HCT116 (cell line): Measurements from ENCODE around the gene STK32C. TPM values are rescaled to one million over a fixed set of nuclear protein-coding genes. Genes with fewer than 3 reads are reported as not detected.

Experiments
- ATAC-seq: fragments of 200-7000 bp; cut with Tn5 transposase; 2 replicates; pipeline ENCODE4 v1.9.1; 2020; ENCODE audit warnings: mild to moderate bottlenecking, moderate library complexity
- BruUV-seq: library from RNA; stranded (reverse); fragments of 400-500 nt; replicated peaks from 2 replicates; lab custom pipeline; 2021; lab: Mats Ljungman, UMichigan
- CTCF ChIA-PET: fragments of 300-600 bp; sonication (Branson Sonifier 250); formaldehyde crosslinking; loops from one replicate; lab custom pipeline; 2021; ENCODE audit warnings: antibody characterized with exemption; lab: Charles Lee
- POLR2A ChIA-PET: fragments of 300-600, 350-600 bp; sonication (Branson Sonifier 250); formaldehyde crosslinking; loops from one replicate; lab custom pipeline; 2021; ENCODE audit warnings: antibody characterized with exemption; lab: Charles Lee
- RAD21 ChIA-PET, 2 experiments: fragments of 300-600 bp; sonication (Branson Sonifier 250); formaldehyde crosslinking; loops; one replicate each; lab custom pipeline; 2023; ENCODE audit warnings: low total read pairs in 2 of 2; ENCODE audit not compliant: uncharacterized antibody in 2 of 2, unreplicated experiment in 2 of 2, low non-redundant PET in 1 of 2; lab: Charles Lee
- DNase-seq: peaks from one replicate; pipeline ENCODE4 v3.0.0-alpha.2; 2010; ENCODE audit warnings: low read depth, low spot score
- H2AFZ ChIP-seq: fragments of 200-600 bp; shearing (Covaris generic), sonication (generic); 2 replicates; pipeline ENCODE4 v1.6.1; 2017; ENCODE audit warnings: low read depth, mixed run types, mixed read lengths, antibody characterized with exemption, low read length; ENCODE audit not compliant: poor library complexity, severe bottlenecking
- H3K27ac ChIP-seq: 2 replicates; pipeline ENCODE4 v1.5.1; 2012; ENCODE audit warnings: low read depth, low read length
- H3K27me3 ChIP-seq: fragments of 200-600 bp; sonication (generic); 2 replicates; pipeline ENCODE4 v1.6.1; 2016; ENCODE audit warnings: mixed run types, low read length, mixed read lengths; ENCODE audit not compliant: insufficient read depth
- H3K36me3 ChIP-seq, 2 experiments: fragments of 200-500 bp in 1 of 2; fragments of 200-600 bp in 1 of 2; sonication (Bioruptor generic) in 1 of 2; sonication (generic) in 1 of 2; 2 replicates each; pipeline versions ENCODE4 v1.5.1 to v1.6.1; 2014 to 2016; ENCODE audit warnings: low read length in 2 of 2, inconsistent platforms in 1 of 2, mixed read lengths in 1 of 2, mixed run types in 1 of 2; ENCODE audit not compliant: insufficient read depth in 2 of 2, control insufficient read depth in 1 of 2
- H3K4me1 ChIP-seq, 2 experiments: fragments of 200-600 bp in 1 of 2; sonication (generic) in 1 of 2; 2 replicates each; pipeline versions ENCODE4 v1.5.1 to v1.6.1; 2012 to 2017; ENCODE audit warnings: low read length in 2 of 2, inconsistent platforms in 1 of 2, mild to moderate bottlenecking in 1 of 2, mixed read lengths in 1 of 2, mixed run types in 1 of 2, moderate library complexity in 1 of 2; ENCODE audit not compliant: insufficient read depth in 2 of 2, control insufficient read depth in 1 of 2
- H3K4me2 ChIP-seq: fragments of 200-600 bp; sonication (generic); 2 replicates; pipeline ENCODE4 v1.6.1; 2017; ENCODE audit warnings: mixed run types, low read length, mixed read lengths
- H3K4me3 ChIP-seq, 2 experiments: fragments of 200-600 bp in 1 of 2; sonication (generic) in 1 of 2; replicated peaks in 1 of 2; 2 replicates each; pipeline ENCODE4 v1.5.1; 2011 to 2016; ENCODE audit warnings: low read length in 2 of 2, control low read depth in 1 of 2, low read depth in 1 of 2, mild to moderate bottlenecking in 1 of 2, mixed read lengths in 1 of 2, mixed run types in 1 of 2
- H3K79me2 ChIP-seq: fragments of 200-600 bp; sonication (generic); 2 replicates; pipeline ENCODE4 v1.6.1; 2017; ENCODE audit warnings: mild to moderate bottlenecking, mixed run types, low read length, moderate library complexity, mixed read lengths; ENCODE audit not compliant: insufficient read depth
- H3K9ac ChIP-seq: fragments of 200-600 bp; sonication (generic); 2 replicates; pipeline ENCODE4 v1.6.1; 2016; ENCODE audit warnings: low read length, mixed read lengths
- H3K9me2 ChIP-seq: fragments of 200-600 bp; sonication (generic), shearing (Covaris generic); 2 replicates; pipeline ENCODE4 v1.6.1; 2017; ENCODE audit warnings: mixed run types, mild to moderate bottlenecking, moderate library complexity; ENCODE audit not compliant: insufficient read depth
- H3K9me3 ChIP-seq, 2 experiments: fragments of 200-500 bp in 1 of 2; fragments of 200-600 bp in 1 of 2; sonication (Bioruptor generic) in 1 of 2; sonication (generic) in 1 of 2; 2 replicates each; pipeline ENCODE4 v1.6.1; 2014 to 2017; ENCODE audit warnings: low read length in 2 of 2, mixed read lengths in 2 of 2, inconsistent platforms in 1 of 2, low read depth in 1 of 2, mild to moderate bottlenecking in 1 of 2, mixed run types in 1 of 2, moderate library complexity in 1 of 2; ENCODE audit not compliant: control insufficient read depth in 1 of 2, insufficient read depth in 1 of 2
- H4K20me1 ChIP-seq: fragments of 200-600 bp; sonication (generic), shearing (Covaris generic); 2 replicates; pipeline ENCODE4 v1.6.1; 2017; ENCODE audit warnings: mixed run types, mild to moderate bottlenecking, moderate library complexity; ENCODE audit not compliant: insufficient read depth
- CBX3 ChIP-seq: IDR thresholded peaks from 2 replicates; pipeline ENCODE4 v1.6.1; 2012; ENCODE audit warnings: low read depth
- EZH2phosphoT487 ChIP-seq: fragments of 200-600 bp; IDR thresholded peaks from 2 replicates; pipeline ENCODE4 v1.6.1; 2018; ENCODE audit warnings: antibody characterized with exemption, borderline replicate concordance
- SRF ChIP-seq: IDR thresholded peaks from 2 replicates; pipeline ENCODE4 v1.6.1; 2012; ENCODE audit warnings: low read depth
- TCF7L2 ChIP-seq: IDR thresholded peaks from 2 replicates; pipeline ENCODE4 v1.7.0; 2011; ENCODE audit warnings: borderline replicate concordance, inconsistent platforms; ENCODE audit not compliant: insufficient read depth, insufficient read length; ENCODE audit errors: extremely low read depth
- ZBTB33 ChIP-seq: IDR thresholded peaks from 2 replicates; pipeline ENCODE4 v1.6.1; 2011; ENCODE audit warnings: mild to moderate bottlenecking, low read length, moderate library complexity; ENCODE audit not compliant: insufficient replicate concordance; ENCODE audit errors: extremely low read depth
- intact Hi-C: fragments of 100-400 bp; cut with micrococcal nuclease; formaldehyde crosslinking; loops from 2 replicates; pipeline ENCODE4 v1.10.0; 2022
- total RNA-seq: library from RNA; stranded (reverse); gene quantifications from one replicate; pipeline ENCODE4 v1.2.1, GENCODE V29; 2021; ENCODE audit not compliant: unreplicated experiment
- TF ChIP-seq, protein P1 (sequence below): IDR thresholded peaks from 2 replicates; pipeline ENCODE4 v1.6.1; 2012; ENCODE audit warnings: low read depth

Gene STK32C
- total RNA-seq, 1 experiment from 2014 or later: 29.7 TPM

GRCh38 chr10:132259702-132260482 is 47.9 kb downstream of the STK32C start:
- Histone ChIP-seq H3K9me2 (no peaks in the 10 kb centered on the region), H3K4me2 (no peak overlapping the region)
- intact Hi-C loops: no loop called here
- TF ChIP-seq TCF7L2 (no peak), SRF (no peak), ZBTB33 (no peak), CBX3 (no peak), EZH2phosphoT487 (no peak)
- TF ChIP-seq, protein P1, sequence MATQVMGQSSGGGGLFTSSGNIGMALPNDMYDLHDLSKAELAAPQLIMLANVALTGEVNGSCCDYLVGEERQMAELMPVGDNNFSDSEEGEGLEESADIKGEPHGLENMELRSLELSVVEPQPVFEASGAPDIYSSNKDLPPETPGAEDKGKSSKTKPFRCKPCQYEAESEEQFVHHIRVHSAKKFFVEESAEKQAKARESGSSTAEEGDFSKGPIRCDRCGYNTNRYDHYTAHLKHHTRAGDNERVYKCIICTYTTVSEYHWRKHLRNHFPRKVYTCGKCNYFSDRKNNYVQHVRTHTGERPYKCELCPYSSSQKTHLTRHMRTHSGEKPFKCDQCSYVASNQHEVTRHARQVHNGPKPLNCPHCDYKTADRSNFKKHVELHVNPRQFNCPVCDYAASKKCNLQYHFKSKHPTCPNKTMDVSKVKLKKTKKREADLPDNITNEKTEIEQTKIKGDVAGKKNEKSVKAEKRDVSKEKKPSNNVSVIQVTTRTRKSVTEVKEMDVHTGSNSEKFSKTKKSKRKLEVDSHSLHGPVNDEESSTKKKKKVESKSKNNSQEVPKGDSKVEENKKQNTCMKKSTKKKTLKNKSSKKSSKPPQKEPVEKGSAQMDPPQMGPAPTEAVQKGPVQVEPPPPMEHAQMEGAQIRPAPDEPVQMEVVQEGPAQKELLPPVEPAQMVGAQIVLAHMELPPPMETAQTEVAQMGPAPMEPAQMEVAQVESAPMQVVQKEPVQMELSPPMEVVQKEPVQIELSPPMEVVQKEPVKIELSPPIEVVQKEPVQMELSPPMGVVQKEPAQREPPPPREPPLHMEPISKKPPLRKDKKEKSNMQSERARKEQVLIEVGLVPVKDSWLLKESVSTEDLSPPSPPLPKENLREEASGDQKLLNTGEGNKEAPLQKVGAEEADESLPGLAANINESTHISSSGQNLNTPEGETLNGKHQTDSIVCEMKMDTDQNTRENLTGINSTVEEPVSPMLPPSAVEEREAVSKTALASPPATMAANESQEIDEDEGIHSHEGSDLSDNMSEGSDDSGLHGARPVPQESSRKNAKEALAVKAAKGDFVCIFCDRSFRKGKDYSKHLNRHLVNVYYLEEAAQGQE: no peak
- TF ChIP-seq, all 23 proteins: peak for 0
- Histone ChIP-seq H3K4me3 (no peak overlapping the region), H3K4me1 (no peaks in the 10 kb centered on the region; a peak in 1 of 4 replicates), H3K79me2 (no peaks in the 10 kb centered on the region), H3K9ac (no peak overlapping the region), H3K36me3 (no peaks in the 10 kb centered on the region), H2AFZ (no peak overlapping the region), H4K20me1 (no peaks in the 10 kb centered on the region), H3K27ac (no peak overlapping the region), H3K9me3 (no peaks in the 10 kb centered on the region), H3K27me3 (no peaks in the 10 kb centered on the region)
- ATAC-seq (no peak), DNase-seq (no peak)
- ChIA-PET POLR2A (no interaction called here), RAD21 (no interaction called here), CTCF (no interaction called here)
- BruUV-seq: no TSS peak
